ENCODE measurements around the gene COL27A1. TPM values are rescaled to one million over a fixed set of nuclear protein-coding genes. Genes with fewer than 3 reads are reported as not detected.

COL27A1 gene
- total RNA-seq, 1 donor from 2014 or later: 3.9 TPM

GRCh38 chr9:114155995-114156656 lies 789 bp downstream of the COL27A1 start:
- no peak for DNase-seq
- peaks cover 21% of the 10 kb centered on the region for H3K27me3 Mint-ChIP-seq (ENCODE audit: unreplicated experiment)

DNA sequence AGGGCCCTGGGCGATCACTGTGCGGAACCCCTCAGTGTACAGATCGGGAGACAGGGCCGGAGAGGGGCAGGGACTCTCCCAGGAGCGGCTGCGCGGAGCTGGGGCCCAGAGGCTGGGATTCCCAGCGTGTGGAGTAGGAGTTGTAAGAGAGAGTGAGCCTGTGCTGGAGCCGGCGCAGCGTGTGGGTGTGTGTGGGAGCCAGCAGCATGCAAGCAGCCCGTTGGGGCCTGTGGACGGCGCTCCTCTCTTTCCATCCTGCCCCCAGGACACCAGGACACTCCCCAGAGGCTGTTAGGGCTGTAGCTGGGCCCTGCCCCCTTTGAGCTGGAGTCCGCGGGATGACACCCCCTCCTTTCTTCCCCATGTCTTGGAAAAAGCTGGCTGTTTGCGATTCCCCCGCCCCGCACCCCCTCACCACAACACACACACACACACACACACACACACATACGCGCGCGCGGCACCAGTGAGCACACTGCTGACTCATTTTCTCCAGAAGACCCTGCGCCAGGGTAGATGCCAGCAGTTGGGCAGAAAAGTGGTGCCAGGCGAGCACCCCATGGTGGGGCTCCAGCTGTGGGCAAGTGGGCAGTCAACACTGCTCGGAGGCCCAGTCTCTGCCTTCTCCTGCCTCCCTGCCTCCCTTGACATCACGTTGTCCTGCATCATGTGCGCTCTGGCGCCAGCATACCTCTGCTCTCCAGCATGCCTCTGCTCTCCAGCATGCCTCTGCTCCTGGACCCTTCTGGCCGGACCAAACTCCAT lies 1.5 kb downstream of the COL27A1 start:
- Mint-ChIP-seq H3K27ac (ENCODE audit: unreplicated experiment) (peak overlapping the region; percentile 5), H3K9me3 (ENCODE audit: unreplicated experiment) (peaks cover 12% of the 10 kb centered on the region), H3K4me1 (ENCODE audit: low read depth, unreplicated experiment) (peaks cover 12% of the 10 kb centered on the region), H3K4me3 (ENCODE audit: unreplicated experiment) (peak overlapping the region; percentile 90), H3K36me3 (ENCODE audit: unreplicated experiment) (no peaks in the 10 kb centered on the region), H3K27me3 (ENCODE audit: unreplicated experiment) (peaks cover 21% of the 10 kb centered on the region)
- peak; percentile 63 for DNase-seq
- TF ChIP-seq, protein P1, sequence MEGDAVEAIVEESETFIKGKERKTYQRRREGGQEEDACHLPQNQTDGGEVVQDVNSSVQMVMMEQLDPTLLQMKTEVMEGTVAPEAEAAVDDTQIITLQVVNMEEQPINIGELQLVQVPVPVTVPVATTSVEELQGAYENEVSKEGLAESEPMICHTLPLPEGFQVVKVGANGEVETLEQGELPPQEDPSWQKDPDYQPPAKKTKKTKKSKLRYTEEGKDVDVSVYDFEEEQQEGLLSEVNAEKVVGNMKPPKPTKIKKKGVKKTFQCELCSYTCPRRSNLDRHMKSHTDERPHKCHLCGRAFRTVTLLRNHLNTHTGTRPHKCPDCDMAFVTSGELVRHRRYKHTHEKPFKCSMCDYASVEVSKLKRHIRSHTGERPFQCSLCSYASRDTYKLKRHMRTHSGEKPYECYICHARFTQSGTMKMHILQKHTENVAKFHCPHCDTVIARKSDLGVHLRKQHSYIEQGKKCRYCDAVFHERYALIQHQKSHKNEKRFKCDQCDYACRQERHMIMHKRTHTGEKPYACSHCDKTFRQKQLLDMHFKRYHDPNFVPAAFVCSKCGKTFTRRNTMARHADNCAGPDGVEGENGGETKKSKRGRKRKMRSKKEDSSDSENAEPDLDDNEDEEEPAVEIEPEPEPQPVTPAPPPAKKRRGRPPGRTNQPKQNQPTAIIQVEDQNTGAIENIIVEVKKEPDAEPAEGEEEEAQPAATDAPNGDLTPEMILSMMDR (IDR thresholded peaks at IDR 0.05; ENCODE audit: partially characterized antibody, unreplicated experiment): no peak

More at GRCh38 chr9:114155995-114156656, 789 bp downstream of the COL27A1 start:
- peak overlapping the region; percentile 90 for H3K4me3 Mint-ChIP-seq (ENCODE audit: unreplicated experiment)
- peaks cover 12% of the 10 kb centered on the region for H3K9me3 Mint-ChIP-seq (ENCODE audit: unreplicated experiment)
- TF ChIP-seq, protein P1 (IDR thresholded peaks at IDR 0.05; ENCODE audit: partially characterized antibody, unreplicated experiment): no peak
- peaks cover 12% of the 10 kb centered on the region for H3K4me1 Mint-ChIP-seq (ENCODE audit: low read depth, unreplicated experiment)
- no peaks in the 10 kb centered on the region for H3K36me3 Mint-ChIP-seq (ENCODE audit: unreplicated experiment)
- no peak overlapping the region for H3K27ac Mint-ChIP-seq (ENCODE audit: unreplicated experiment)

GRCh38 chr9:114157516-114158176 lies 2.3 kb downstream of the COL27A1 start:
- Mint-ChIP-seq H3K9me3 (ENCODE audit: unreplicated experiment) (peaks cover 12% of the 10 kb centered on the region), H3K4me3 (ENCODE audit: unreplicated experiment) (peak overlapping the region; percentile 69), H3K4me1 (ENCODE audit: low read depth, unreplicated experiment) (peaks cover 12% of the 10 kb centered on the region), H3K36me3 (ENCODE audit: unreplicated experiment) (no peaks in the 10 kb centered on the region), H3K27me3 (ENCODE audit: unreplicated experiment) (peaks cover 21% of the 10 kb centered on the region), H3K27ac (ENCODE audit: unreplicated experiment) (peak overlapping the region; percentile 5)
- TF ChIP-seq, protein P1 (IDR thresholded peaks at IDR 0.05; ENCODE audit: partially characterized antibody, unreplicated experiment): no peak
- DNase-seq: no peak

DNA sequence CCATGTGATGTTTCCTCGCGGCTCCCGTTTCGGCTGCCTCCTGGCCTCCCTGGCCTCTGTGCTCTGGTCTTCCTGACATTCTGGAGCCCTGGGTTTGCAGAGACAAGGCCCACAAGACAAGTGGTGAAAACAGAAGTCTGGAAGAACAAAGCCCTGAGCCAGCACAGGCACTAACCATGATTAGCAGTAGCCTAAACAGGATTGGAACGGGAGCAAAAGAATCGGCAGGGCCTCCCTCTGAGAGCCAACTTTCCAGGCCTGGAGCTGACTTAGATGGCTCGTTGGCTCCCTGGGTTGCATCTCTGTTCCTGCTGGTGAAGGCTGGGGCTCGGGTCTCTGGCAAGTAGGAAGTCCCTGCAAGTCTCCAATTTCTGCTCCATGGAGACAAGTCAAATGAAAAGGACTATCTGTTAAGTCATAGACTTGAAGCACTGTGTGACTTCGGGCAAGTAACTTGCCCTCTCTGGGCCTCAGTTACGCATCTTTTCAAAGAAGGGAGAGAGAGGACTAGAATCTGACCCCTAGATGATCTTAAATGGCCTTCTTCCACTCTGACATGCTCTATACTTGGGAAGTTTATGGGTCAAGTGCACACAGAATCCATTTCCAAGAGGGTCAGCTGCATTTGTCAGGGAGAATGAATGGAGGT lies 3.3 kb downstream of the COL27A1 start:
- H3K4me3 Mint-ChIP-seq (ENCODE audit: unreplicated experiment): no peak overlapping the region

More for the DNA sequence above, 3.3 kb downstream of the COL27A1 start:
- peaks cover 21% of the 10 kb centered on the region for H3K27me3 Mint-ChIP-seq (ENCODE audit: unreplicated experiment)
- no peaks in the 10 kb centered on the region for H3K36me3 Mint-ChIP-seq (ENCODE audit: unreplicated experiment)
- TF ChIP-seq, protein P1 (IDR thresholded peaks at IDR 0.05; ENCODE audit: partially characterized antibody, unreplicated experiment): no peak
- no peak overlapping the region for H3K27ac Mint-ChIP-seq (ENCODE audit: unreplicated experiment)
- H3K9me3 Mint-ChIP-seq (ENCODE audit: unreplicated experiment): peaks cover 10% of the 10 kb centered on the region
- peaks cover 13% of the 10 kb centered on the region for H3K4me1 Mint-ChIP-seq (ENCODE audit: low read depth, unreplicated experiment)
- DNase-seq: no peak
